ENCODE data around the gene DIPK1C. TPM values are rescaled to one million over a fixed set of nuclear protein-coding genes. Genes with fewer than 3 reads are reported as not detected.
"Not testable (repeated sequence)": the region's sequence is repeated elsewhere in the genome, so short reads cannot be mapped to it uniquely, and the experiment has no call there.

Gene DIPK1C
- 1.2 TPM for polyA plus RNA-seq (2013, experiment 1 of 4)
- 3.3 TPM for polyA plus RNA-seq (2013, experiment 2 of 4)
- 1.6 TPM for polyA plus RNA-seq (2013, experiment 3 of 4)
- polyA plus RNA-seq (2013, experiment 4 of 4) = 4.0 TPM

- WGBS, 2 experiments = 2% methylated on average over 76 of the region's 76 CpGs
- no peak within 1 kb of the TSS for H3K27ac ChIP-seq (ENCODE audit: insufficient read depth, low read depth, low read length, poor library complexity, severe bottlenecking)
- H3K36me3 ChIP-seq (ENCODE audit: control insufficient read depth, insufficient read depth, low read length) = no peaks in the 10 kb centered on the region
- H3K4me3 ChIP-seq (ENCODE audit: insufficient read depth, low read depth, low read length) = peak within 1 kb of the TSS; percentile 63
- no peaks in the 10 kb centered on the region for H3K9me3 ChIP-seq (ENCODE audit: control insufficient read depth, low read length)
- peaks cover 27% of the 10 kb centered on the region for H3K4me1 ChIP-seq (ENCODE audit: control insufficient read depth, insufficient read depth, low read length)
- H3K27me3 ChIP-seq (ENCODE audit: control insufficient read depth, insufficient read depth, low read length, poor library complexity, severe bottlenecking) = peaks cover 43% of the 10 kb centered on the region
Measured at GRCh38 chr18:74457043-74457724, at the start of gene DIPK1C. Gene DIPK1C (minus strand): TSS chr18:74457308. CDS start chr18:74457259, 49 bp downstream.

- WGBS, 2 experiments = 85 to 88% methylated on average over 11 of the region's 11 CpGs
- Histone ChIP-seq H3K4me1 (ENCODE audit: control insufficient read depth, insufficient read depth, low read length) (no peaks in the 10 kb centered on the region), H3K9me3 (ENCODE audit: control insufficient read depth, low read length) (no peaks in the 10 kb centered on the region), H3K36me3 (ENCODE audit: control insufficient read depth, insufficient read depth, low read length) (peaks cover 35% of the 10 kb centered on the region), H3K4me3 (ENCODE audit: insufficient read depth, low read depth, low read length) (no peak overlapping the region), H3K27ac (ENCODE audit: insufficient read depth, low read depth, low read length, poor library complexity, severe bottlenecking) (no peak overlapping the region), H3K27me3 (ENCODE audit: control insufficient read depth, insufficient read depth, low read length, poor library complexity, severe bottlenecking) (no peaks in the 10 kb centered on the region)
Measured at GRCh38 chr18:74506448-74507084, 49.5 kb upstream of the DIPK1C start.

GRCh38 chr18:74505776-74506175 is 48.7 kb upstream of the DIPK1C start:
- Histone ChIP-seq H3K27me3 (ENCODE audit: control insufficient read depth, insufficient read depth, low read length, poor library complexity, severe bottlenecking) (no peaks in the 10 kb centered on the region), H3K4me1 (ENCODE audit: control insufficient read depth, insufficient read depth, low read length) (no peaks in the 10 kb centered on the region), H3K4me3 (ENCODE audit: insufficient read depth, low read depth, low read length) (no peak overlapping the region), H3K27ac (ENCODE audit: insufficient read depth, low read depth, low read length, poor library complexity, severe bottlenecking) (no peak overlapping the region), H3K36me3 (ENCODE audit: control insufficient read depth, insufficient read depth, low read length) (peaks cover 36% of the 10 kb centered on the region), H3K9me3 (ENCODE audit: control insufficient read depth, low read length) (no peaks in the 10 kb centered on the region)
- 93 to 95% methylated on average over 15 of the region's 16 CpGs for WGBS, 2 experiments

DNA sequence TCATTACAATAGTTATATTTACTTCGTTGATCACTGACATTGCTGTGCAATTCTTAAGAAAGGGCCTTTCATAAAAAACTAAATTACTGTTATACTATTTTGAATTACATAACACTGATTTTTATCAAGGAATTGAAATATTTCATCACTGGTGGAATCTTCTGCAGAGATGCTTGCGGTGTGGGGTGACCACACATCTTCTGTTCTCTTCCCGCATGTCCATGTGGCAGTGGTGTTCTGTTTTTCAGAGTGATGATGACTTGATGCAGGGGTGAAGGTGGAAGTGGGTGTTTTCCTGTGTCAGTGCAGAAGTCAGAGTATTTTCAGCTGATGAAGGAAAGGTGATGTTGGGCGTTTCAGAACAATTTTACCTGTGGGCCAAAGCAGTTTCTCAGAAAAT is 46.0 kb upstream of the DIPK1C start:
- Histone ChIP-seq H3K9me3 (ENCODE audit: control insufficient read depth, low read length) (no peaks in the 10 kb centered on the region), H3K4me3 (ENCODE audit: insufficient read depth, low read depth, low read length) (no peak overlapping the region), H3K27me3 (ENCODE audit: control insufficient read depth, insufficient read depth, low read length, poor library complexity, severe bottlenecking) (no peaks in the 10 kb centered on the region), H3K4me1 (ENCODE audit: control insufficient read depth, insufficient read depth, low read length) (no peaks in the 10 kb centered on the region), H3K36me3 (ENCODE audit: control insufficient read depth, insufficient read depth, low read length) (peaks cover 29% of the 10 kb centered on the region), H3K27ac (ENCODE audit: insufficient read depth, low read depth, low read length, poor library complexity, severe bottlenecking) (no peak overlapping the region)
- 93 to 96% methylated on average over 3 of the region's 4 CpGs for WGBS, 2 experiments

DNA sequence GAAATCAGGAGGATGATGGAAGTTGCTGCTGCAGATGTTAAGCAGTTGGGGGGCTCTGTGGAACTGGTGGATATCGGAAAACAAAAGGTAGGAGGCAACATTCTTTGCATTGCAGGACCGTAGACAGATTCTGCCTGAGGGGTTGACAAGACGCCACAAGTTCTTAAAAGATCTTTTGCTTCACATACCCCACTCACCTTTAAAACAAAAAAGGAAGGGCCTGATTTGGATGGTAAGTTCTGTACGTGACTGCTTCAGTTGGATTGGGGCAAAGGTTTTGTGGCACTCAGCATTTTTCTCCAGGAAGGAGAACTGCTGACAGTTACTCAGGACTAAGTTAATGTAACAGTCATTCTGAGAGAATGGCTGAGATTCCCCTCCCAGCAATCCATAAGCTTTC is 44.3 kb upstream of the DIPK1C start:
- peaks cover 19% of the 10 kb centered on the region for H3K36me3 ChIP-seq (ENCODE audit: control insufficient read depth, insufficient read depth, low read length)
- no peak overlapping the region for H3K27ac ChIP-seq (ENCODE audit: insufficient read depth, low read depth, low read length, poor library complexity, severe bottlenecking)
- no peak overlapping the region for H3K4me3 ChIP-seq (ENCODE audit: insufficient read depth, low read depth, low read length)
- 66 to 82% methylated on average over 3 to 4 of the region's 4 CpGs for WGBS, 2 experiments
- H3K9me3 ChIP-seq (ENCODE audit: control insufficient read depth, low read length) = no peaks in the 10 kb centered on the region
- H3K4me1 ChIP-seq (ENCODE audit: control insufficient read depth, insufficient read depth, low read length) = no peaks in the 10 kb centered on the region
- no peaks in the 10 kb centered on the region for H3K27me3 ChIP-seq (ENCODE audit: control insufficient read depth, insufficient read depth, low read length, poor library complexity, severe bottlenecking)

DNA sequence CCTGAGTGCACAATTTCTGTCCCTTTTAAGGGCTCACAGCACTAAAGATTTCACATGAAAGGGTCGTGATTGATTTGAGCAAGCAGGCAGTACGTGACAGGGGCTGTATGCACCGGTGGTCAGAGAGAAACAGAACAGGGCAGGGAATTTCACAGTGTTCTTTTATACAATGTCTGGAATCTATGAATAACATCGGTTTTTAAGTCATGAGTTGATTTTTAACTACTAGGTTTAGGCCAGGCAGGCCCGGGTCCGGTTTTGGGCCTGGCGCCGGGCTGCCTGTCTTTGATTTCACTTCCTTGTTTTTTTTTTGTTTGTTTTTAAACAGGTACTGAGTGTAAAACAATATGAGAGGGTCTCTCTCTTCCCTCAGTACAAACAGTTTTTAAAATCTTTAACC is 43.7 kb upstream of the DIPK1C start:
- not testable (repeated sequence) for H3K4me1 ChIP-seq (ENCODE audit: control insufficient read depth, insufficient read depth, low read length); H3K9me3 ChIP-seq (ENCODE audit: control insufficient read depth, low read length); H3K4me3 ChIP-seq (ENCODE audit: insufficient read depth, low read depth, low read length); H3K27me3 ChIP-seq (ENCODE audit: control insufficient read depth, insufficient read depth, low read length, poor library complexity, severe bottlenecking); H3K27ac ChIP-seq (ENCODE audit: insufficient read depth, low read depth, low read length, poor library complexity, severe bottlenecking)
- 91 to 95% methylated on average over 8 of the region's 8 CpGs for WGBS, 2 experiments
- peaks cover 17% of the 10 kb centered on the region for H3K36me3 ChIP-seq (ENCODE audit: control insufficient read depth, insufficient read depth, low read length)

GRCh38 chr18:74500372-74500771 is 43.3 kb upstream of the DIPK1C start:
- no peak overlapping the region for H3K4me3 ChIP-seq (ENCODE audit: insufficient read depth, low read depth, low read length)
- 88 to 95% methylated on average over 3 to 5 of the region's 6 CpGs for WGBS, 2 experiments
- H3K27me3 ChIP-seq (ENCODE audit: control insufficient read depth, insufficient read depth, low read length, poor library complexity, severe bottlenecking) = no peaks in the 10 kb centered on the region
- H3K4me1 ChIP-seq (ENCODE audit: control insufficient read depth, insufficient read depth, low read length) = no peaks in the 10 kb centered on the region
- no peaks in the 10 kb centered on the region for H3K9me3 ChIP-seq (ENCODE audit: control insufficient read depth, low read length)
- H3K27ac ChIP-seq (ENCODE audit: insufficient read depth, low read depth, low read length, poor library complexity, severe bottlenecking) = no peak overlapping the region
- H3K36me3 ChIP-seq (ENCODE audit: control insufficient read depth, insufficient read depth, low read length) = peaks cover 17% of the 10 kb centered on the region

DNA sequence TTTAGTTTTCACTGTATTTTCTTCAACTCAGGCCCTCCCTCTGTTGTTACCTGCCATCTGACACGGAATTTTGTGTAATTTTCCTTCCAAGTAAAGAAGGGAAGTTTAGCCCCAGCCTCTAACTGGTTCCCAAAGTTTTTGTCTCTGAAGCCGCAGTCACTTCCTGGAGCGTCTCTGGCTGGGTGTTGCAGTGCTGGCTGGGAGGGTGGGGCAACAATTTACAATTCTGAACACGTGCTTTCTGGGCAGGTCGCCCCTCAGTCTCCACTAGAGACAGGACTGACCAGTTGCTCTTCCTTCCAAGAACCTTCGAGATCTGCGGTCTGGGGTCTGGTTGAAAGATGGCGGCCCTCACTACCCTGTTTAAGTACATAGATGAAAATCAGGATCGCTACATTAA is 42.5 kb upstream of the DIPK1C start:
- H3K4me3 ChIP-seq (ENCODE audit: insufficient read depth, low read depth, low read length) = no peak overlapping the region
- H3K27ac ChIP-seq (ENCODE audit: insufficient read depth, low read depth, low read length, poor library complexity, severe bottlenecking) = no peak overlapping the region
- no peaks in the 10 kb centered on the region for H3K9me3 ChIP-seq (ENCODE audit: control insufficient read depth, low read length)
- WGBS, 2 experiments = 82 to 83% methylated on average over 9 of the region's 9 CpGs
- H3K27me3 ChIP-seq (ENCODE audit: control insufficient read depth, insufficient read depth, low read length, poor library complexity, severe bottlenecking) = no peaks in the 10 kb centered on the region
- H3K36me3 ChIP-seq (ENCODE audit: control insufficient read depth, insufficient read depth, low read length) = peaks cover 17% of the 10 kb centered on the region
- H3K4me1 ChIP-seq (ENCODE audit: control insufficient read depth, insufficient read depth, low read length) = no peaks in the 10 kb centered on the region

- 92 to 93% methylated on average over 14 of the region's 14 CpGs for WGBS, 2 experiments
- peaks cover 17% of the 10 kb centered on the region for H3K36me3 ChIP-seq (ENCODE audit: control insufficient read depth, insufficient read depth, low read length)
- H3K27ac ChIP-seq (ENCODE audit: insufficient read depth, low read depth, low read length, poor library complexity, severe bottlenecking) = no peak overlapping the region
- H3K9me3 ChIP-seq (ENCODE audit: control insufficient read depth, low read length) = no peaks in the 10 kb centered on the region
- H3K27me3 ChIP-seq (ENCODE audit: control insufficient read depth, insufficient read depth, low read length, poor library complexity, severe bottlenecking) = no peaks in the 10 kb centered on the region
- H3K4me3 ChIP-seq (ENCODE audit: insufficient read depth, low read depth, low read length) = no peak overlapping the region
- no peaks in the 10 kb centered on the region for H3K4me1 ChIP-seq (ENCODE audit: control insufficient read depth, insufficient read depth, low read length)
Measured at GRCh38 chr18:74498712-74499627, 41.9 kb upstream of the DIPK1C start.

GRCh38 chr18:74497778-74498177 is 40.7 kb upstream of the DIPK1C start:
- 88 to 96% methylated on average over 3 of the region's 3 CpGs for WGBS, 2 experiments
- Histone ChIP-seq H3K9me3 (ENCODE audit: control insufficient read depth, low read length) (no peaks in the 10 kb centered on the region), H3K4me3 (ENCODE audit: insufficient read depth, low read depth, low read length) (no peak overlapping the region), H3K4me1 (ENCODE audit: control insufficient read depth, insufficient read depth, low read length) (no peaks in the 10 kb centered on the region), H3K27me3 (ENCODE audit: control insufficient read depth, insufficient read depth, low read length, poor library complexity, severe bottlenecking) (no peaks in the 10 kb centered on the region), H3K36me3 (ENCODE audit: control insufficient read depth, insufficient read depth, low read length) (peaks cover 12% of the 10 kb centered on the region), H3K27ac (ENCODE audit: insufficient read depth, low read depth, low read length, poor library complexity, severe bottlenecking) (no peak overlapping the region)

Measured in ectodermal cell (in vitro differentiated cells).